ENCODE measurements around the gene BABAM2.
"Not testable (repeated sequence)": the region's sequence is repeated elsewhere in the genome, so short reads cannot be mapped to it uniquely, and the experiment has no call there.

The BABAM2 gene

GRCh38 chr2:28219758-28220368 lies 329.3 kb downstream of the BABAM2 start:
- no peak for DNase-seq

- DNase-seq: no peak
Observed at GRCh38 chr2:28224648-28225472, 334.3 kb downstream of the BABAM2 start.

GRCh38 chr2:28225473-28226080 lies 335.0 kb downstream of the BABAM2 start:
- DNase-seq: no peak

- no peak for DNase-seq
Observed at GRCh38 chr2:28226558-28226957, 336.0 kb downstream of the BABAM2 start.

GRCh38 chr2:28227498-28227897 lies 337.0 kb downstream of the BABAM2 start:
- no peak for DNase-seq

- DNase-seq: no peak
Observed at GRCh38 chr2:28228434-28228995, 338.0 kb downstream of the BABAM2 start.

GRCh38 chr2:28231110-28231631 lies 340.6 kb downstream of the BABAM2 start:
- no peak for DNase-seq

GRCh38 chr2:28232295-28232694 lies 341.8 kb downstream of the BABAM2 start:
- no peak for DNase-seq

GRCh38 chr2:28233164-28233676 lies 342.7 kb downstream of the BABAM2 start:
- no peak for DNase-seq

GRCh38 chr2:28234807-28235206 lies 344.3 kb downstream of the BABAM2 start:
- no peak for DNase-seq

GRCh38 chr2:28239207-28239606 lies 348.7 kb downstream of the BABAM2 start:
- DNase-seq: no peak

- DNase-seq: no peak
Observed at GRCh38 chr2:28240937-28241336, 350.4 kb downstream of the BABAM2 start.

GRCh38 chr2:28247290-28247689 lies 356.8 kb downstream of the BABAM2 start:
- DNase-seq: no peak

- DNase-seq: no peak
Observed at GRCh38 chr2:28247734-28248133, 357.2 kb downstream of the BABAM2 start.

GRCh38 chr2:28248511-28248910 lies 358.0 kb downstream of the BABAM2 start:
- DNase-seq: no peak

GRCh38 chr2:28250006-28250405 lies 359.5 kb downstream of the BABAM2 start:
- no peak for DNase-seq

- no peak for DNase-seq
Observed at GRCh38 chr2:28251337-28251736, 360.8 kb downstream of the BABAM2 start.

GRCh38 chr2:28252311-28252710 lies 361.8 kb downstream of the BABAM2 start:
- no peak for DNase-seq

- DNase-seq: no peak
Observed at GRCh38 chr2:28253543-28253942, 363.0 kb downstream of the BABAM2 start.

GRCh38 chr2:28255231-28255630 lies 364.7 kb downstream of the BABAM2 start:
- not testable (repeated sequence) for DNase-seq

- DNase-seq: no peak
Observed at GRCh38 chr2:28257182-28257581, 366.7 kb downstream of the BABAM2 start.

GRCh38 chr2:28259226-28259625 lies 368.7 kb downstream of the BABAM2 start:
- not testable (repeated sequence) for DNase-seq

GRCh38 chr2:28263690-28264089 lies 373.2 kb downstream of the BABAM2 start:
- no peak for DNase-seq

Data from NCI-H2029 treated with DMSO at 0.1 percent for 48 hours (cell line).